IPS DF 19.7 (cell line): ENCODE results near the gene DUT.

Experiments
- DNase-seq: peaks from one replicate; pipeline ENCODE4 v3.0.0-alpha.2; 2013; ENCODE audit warnings: low read depth, low spot score

DUT gene

DNA sequence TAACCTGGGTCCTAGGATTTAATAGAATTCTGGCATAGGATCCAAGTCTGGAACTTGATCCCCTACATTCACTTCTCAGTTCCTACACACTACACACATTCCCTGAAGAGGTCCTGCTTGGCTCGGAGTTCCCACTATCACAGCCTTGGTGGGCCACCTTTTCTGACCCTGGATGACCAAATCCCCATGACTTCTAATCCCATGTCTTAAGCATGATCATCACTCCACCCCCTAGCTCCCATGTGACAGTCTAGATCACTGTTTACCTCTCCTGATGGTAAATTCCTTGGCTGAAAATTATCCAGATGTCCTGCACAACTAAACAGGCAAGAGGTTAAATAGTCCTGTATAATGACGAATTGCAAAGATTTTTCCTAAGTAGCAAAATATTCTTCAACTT is 40.3 kb downstream of the DUT start:
- DNase-seq = no peak

DNA sequence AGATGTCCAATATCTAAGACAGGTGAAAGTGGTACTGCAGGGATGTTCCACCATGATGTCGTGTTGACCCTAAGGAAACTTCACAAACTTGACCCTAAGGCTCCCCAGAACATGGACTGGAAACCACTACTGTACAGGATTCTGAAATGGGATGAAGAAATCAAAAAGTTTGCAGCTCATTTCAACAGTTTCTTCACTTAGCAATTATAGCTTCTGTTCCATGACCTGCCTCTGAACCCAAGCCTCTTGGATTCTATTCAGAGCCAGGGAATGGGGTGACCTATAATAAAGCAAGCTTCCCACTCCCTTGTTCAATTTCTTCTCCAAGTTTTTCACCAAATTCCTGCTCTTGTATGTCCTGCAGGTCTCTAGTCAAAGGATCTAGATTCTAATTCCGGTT is 40.7 kb downstream of the DUT start:
- DNase-seq = no peak

DNA sequence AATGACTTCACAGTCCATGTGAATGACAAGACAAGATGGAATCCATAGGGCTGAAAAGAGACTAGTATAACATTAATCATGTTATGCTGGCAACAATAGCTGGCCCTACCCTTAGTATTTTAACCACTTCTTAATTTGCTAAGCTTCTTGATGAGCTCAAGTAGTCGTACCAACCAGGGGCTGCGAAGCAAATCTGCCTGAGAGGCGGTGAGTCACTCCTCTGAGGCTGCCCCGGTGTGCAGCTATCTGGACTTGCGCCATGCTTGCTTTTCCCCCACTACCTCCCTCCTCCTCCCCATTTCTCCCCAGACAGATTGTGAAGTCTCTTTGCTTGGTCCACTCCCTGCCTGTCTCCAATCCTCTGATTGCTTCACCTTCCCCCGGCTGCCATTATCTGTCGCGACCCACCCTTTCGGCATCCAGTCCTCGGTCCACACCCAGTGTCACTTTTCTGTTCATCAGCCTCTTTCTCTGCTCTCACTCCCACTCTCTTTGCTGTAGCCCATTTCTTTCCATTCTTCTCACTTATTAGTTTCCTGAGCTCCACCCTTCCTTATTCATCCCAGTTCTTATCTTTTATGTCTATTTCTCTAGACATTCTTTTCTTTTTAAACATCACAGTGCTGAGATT is 42.7 kb downstream of the DUT start:
- no peak for DNase-seq

DNA sequence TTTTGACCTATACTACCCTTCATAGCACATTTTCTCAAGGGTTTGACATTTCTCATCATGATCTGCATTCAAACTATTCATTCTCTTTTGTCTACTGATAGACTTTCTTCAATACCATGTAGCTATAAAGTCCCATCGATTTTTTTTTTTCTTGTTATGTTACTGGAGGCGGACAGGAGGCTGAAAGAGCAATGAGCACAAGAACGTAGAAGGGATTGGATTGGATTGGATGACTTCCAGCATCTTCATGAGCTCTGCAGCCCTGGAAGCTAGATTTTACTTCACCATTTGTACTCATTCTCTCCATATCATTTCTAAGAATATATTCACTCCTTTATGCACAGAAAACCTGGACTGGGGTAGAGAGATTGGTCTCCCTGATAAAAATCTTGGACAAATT is 43.2 kb downstream of the DUT start:
- no peak for DNase-seq

DNA sequence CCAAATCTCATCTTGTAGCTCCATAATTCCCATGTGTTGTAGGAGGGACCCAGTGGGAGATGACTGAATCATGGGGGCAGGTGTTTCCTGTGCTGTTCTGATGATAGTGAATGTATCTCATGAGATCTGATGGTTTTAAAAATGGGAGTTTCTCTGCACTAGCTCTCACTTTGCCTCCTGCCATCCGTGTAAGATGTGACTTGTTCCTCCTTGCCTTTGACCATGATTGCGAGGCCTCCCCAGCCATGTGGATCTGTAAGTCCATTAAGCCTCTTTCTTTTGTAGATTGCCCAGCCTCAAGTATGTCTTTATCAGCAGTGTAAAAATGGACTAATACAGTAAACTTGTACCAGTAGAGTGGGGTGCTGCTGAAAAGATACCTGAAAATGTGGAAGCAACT is 44.5 kb downstream of the DUT start:
- DNase-seq = no peak

DNA sequence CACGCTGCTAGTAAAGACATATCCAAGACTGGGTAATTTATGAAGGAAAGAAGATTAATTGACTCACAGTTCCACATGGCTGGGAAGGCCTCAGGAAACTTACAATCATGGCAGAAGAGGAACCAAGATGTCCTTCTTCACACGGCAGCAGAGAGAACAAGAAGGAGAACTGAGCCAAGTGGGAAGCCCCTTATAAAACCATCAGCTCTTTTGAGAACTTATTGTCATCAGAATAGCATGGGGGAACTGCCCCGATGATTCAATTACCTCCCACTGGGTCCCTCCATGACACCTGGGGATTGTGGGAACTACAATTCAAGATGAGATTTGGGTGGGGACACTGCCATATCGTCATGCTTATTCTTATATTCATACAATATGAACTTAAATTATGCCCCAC is 49.0 kb downstream of the DUT start:
- DNase-seq = no peak

DNA sequence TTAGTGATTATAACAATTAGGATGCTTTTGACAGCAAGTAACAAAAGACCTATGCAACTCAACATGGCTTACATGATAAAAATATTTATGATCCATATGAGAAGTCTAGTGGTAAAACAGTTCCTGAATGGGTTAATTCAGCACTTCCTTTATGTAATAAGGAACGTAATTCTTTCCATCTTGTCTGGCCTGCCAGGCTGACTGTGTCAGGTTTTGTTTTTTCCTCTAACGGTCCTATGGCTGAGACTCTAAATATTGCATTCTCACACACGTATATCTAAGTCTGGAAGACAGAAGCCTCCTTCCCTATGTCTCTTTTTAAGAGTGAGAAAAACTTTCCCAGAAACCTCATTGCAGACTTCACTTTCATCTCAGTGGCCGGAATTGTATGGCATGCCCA is 50.6 kb downstream of the DUT start:
- DNase-seq = no peak

DNA sequence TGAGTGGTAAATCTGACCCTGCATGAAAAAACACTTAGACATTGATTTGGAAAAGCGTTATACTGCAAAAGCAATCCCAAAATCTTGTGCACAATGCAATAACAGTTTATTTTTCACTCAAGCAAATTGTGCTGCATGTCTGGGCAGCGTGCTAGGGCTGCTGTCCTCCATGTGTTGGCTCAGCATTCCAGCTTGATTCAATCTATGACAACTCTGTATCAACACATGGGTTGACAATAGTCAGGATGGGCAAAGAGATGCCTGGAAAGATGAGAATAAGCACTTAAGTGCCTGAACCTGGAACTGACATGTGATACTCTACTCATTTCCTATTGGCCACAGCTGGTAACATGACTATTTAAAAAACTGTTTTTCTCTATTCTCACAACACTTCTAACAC is 51.8 kb downstream of the DUT start:
- DNase-seq = no peak

DNA sequence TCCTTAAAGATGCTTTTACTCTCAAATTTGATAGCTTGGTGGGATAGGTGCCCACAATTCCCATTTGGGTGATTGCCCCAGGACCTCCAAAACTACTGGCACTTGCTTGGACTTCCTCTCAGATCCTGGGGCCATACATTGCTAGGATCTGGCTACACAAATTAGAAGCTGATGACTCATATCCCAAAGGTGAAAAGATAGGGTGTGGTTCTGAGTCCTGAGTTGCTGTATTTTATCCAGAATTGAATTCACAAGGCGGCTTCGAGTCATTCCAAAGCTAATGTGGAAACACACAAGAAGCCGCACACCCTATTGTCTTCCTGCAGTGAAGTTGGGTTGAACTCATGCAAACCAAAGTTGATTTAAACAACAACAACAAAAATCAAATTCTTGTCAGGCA is 53.4 kb downstream of the DUT start:
- DNase-seq = no peak

DNA sequence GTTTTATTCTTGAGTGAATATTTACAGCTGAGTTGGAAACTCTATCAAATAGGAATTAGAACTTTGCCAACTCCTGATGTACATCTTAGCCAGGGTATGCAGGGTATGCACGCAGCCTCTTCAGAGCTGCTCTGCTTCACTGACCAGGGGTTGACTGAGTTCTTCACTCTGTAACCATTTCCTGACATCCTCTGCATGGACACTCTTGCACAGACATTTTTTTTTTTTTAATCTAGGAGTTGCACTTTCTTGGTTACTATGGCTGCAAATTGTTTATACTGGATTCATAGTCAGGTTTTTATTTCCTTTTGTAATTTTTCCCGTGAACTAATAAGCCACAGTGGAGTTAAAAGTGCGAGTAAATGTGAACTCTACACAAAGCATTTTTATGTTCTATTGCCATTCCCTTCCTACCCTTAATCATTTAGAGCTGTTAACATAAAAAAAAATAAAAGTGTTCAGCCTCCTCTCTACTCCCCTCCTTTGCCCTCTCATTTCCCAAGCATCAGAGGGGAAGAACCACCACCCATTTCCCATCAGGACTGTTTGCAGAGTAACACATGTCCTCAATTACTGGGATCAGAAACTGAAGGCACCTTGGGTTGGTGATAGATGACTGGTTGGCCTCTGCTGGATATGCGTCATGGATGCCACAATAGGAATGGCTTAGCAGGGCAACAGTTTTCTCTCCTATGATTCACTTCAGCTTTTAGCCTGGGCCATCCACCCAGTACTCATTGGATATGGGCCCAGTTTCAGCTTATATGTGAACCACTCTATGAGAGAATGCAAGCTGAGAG is 54.0 kb downstream of the DUT start:
- no peak for DNase-seq

DNA sequence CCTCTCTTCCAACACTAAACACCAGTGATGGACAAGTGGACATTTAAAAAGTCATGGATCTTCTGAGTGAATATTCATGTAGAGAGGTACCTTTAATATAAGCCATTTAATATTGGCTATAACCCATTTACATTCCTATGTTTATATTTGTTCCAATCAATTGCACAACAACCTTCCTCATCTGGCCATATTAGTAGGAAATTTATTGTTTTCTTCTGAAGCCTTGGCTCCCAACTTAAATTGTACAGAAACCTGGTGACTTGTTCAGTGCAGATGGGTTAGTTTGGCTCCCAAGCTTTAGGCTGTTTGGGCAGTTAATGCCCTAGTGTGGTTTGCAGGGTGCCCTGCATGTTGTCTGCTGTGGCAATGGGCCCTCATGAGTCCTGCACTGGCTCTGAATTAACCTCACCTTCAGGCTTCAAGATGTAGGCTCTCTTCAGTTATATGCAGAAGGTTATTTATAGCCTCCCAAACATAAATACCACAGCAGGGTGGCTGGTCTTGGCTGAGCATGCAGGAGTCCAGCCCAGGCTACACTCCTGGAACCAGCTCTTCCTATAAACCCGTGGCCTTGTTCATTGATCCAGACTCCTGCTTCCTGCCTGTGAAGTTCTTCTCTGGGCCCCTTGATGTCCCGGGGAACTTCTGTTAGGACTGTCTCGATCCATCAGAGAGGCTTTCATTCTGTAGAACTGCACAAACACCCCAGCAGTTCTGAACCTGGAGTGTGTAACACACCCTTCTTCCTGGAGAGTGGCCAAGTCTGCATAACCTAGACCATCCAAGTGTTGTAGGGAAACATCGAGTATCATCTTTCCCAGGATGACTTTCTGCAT is 57.0 kb downstream of the DUT start:
- DNase-seq = no peak

DNA sequence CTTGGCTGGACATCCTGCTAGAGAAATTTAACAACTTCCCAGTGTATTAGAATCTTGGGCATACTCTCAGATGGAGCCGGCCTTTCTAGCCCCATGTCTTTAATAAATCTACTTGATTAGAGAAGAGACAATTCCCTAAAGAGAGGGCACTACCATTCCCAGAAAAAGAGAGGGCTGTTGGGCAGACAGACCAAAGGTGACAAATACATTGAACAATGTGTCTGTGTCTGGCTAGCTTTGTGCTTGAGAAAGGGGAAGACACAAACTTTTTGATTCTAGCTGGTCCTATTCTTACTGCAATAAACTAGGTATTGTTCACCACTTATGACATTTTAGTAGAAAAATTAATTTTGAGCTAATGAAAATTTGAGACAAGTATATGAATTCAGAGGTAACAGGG is 57.7 kb downstream of the DUT start:
- DNase-seq = no peak

DNA sequence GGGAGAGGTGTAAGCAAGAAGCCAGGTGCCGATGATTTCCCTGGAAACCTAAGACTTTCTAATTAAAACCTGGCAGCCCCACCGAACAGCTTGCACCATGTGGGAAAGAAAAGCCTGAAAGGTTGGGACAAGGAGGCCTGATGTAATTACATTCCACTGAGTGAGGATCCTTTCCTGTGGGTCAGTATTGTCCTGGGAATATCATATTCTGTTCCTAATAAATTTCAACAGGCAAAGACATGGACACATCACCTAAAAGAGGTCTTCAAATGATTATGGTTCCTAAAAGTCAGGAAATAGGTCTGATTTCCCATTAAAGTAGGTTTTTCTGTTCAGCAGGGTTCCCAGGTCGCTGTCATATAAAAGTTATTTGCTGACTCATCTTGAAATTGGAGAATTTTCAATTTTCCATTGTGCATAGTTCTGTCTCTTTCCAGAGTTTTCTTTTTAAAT is 58.5 kb downstream of the DUT start:
- no peak for DNase-seq

DNA sequence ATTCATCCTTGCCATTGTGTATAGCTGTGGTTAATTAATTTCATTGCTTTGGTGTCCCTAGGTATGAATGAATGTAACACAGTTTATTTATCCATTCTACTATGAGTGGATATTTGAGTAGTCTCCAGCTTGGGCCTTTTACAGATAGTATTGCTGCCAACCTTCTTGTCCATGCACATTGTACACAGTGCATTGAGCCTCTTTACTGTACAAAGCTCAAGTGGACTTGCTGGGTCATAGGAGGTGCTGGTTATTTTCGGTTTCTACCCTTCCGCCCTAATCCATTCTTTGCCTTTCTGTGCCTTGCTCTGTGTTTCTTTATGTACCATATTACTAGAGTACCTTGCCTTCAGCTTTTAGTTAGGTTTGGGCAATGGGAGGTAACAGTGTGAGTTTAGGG is 60.7 kb downstream of the DUT start:
- DNase-seq = no peak

DNA sequence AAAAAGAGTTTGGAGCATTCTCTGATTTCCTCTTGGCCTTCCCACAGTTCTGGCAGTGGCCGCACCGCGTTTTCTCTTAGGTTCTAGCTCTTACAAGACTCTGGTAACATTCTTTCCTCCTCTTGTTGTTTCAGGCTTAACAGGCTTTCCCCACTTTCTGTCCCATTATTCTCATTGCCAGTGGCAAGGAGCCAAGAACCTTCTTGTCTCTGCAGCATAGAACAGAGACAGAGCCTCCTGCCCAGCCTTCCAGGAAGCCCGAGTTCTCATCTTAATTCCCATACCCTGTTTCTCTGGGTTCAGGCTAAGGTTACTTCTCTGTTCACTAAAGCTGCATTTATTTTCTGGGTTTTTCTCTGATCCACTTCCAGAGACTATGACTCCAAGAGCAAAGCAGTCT is 61.1 kb downstream of the DUT start:
- DNase-seq = no peak
